Suprapubic skin (tissue), 3 donors: ENCODE measurements around the gene GDPD5.

ENCODE experiments used
- CTCF ChIP-seq, 2 donors: fragments of 200-600 bp in 1 of 2; fragments of 450-650 bp in 1 of 2; sonication (generic) in 1 of 2; IDR thresholded peaks; one replicate each; pipeline ENCODE4 v1.5.1; 2016 to 2019; ENCODE audit warnings: antibody characterized with exemption in 2 of 2, mild to moderate bottlenecking in 1 of 2, moderate library complexity in 1 of 2
- POLR2A ChIP-seq, 2 donors: fragments of 450-650 bp; IDR thresholded peaks; one replicate each; pipeline ENCODE4 v1.6.1; 2017; ENCODE audit warnings: antibody characterized with exemption in 2 of 2, mild to moderate bottlenecking in 2 of 2, moderate library complexity in 2 of 2

- no peak for TF ChIP-seq CTCF (IDR thresholded peaks at IDR 0.05)
- TF ChIP-seq POLR2A (IDR thresholded peaks at IDR 0.05) = no peak
These were observed 76.5 kb downstream of the GDPD5 start for GRCh38 chr11:75449271-75449670.
